DMS 273 treated with DMSO at 0.1 percent for 48 hours (cell line): Measurements from ENCODE around the gene PLS1.

ENCODE experiments used
- DNase-seq: peaks from one replicate; lab custom pipeline; 2025; lab: John Stamatoyannopoulos, UW

PLS1 gene

GRCh38 chr3:142642956-142643355 is 46.8 kb downstream of the PLS1 start:
- DNase-seq, result no peak

GRCh38 chr3:142644502-142644901 is 48.3 kb downstream of the PLS1 start:
- DNase-seq, result no peak

- DNase-seq, result no peak
These were observed 49.1 kb downstream of the PLS1 start for GRCh38 chr3:142645236-142645793.

DNA sequence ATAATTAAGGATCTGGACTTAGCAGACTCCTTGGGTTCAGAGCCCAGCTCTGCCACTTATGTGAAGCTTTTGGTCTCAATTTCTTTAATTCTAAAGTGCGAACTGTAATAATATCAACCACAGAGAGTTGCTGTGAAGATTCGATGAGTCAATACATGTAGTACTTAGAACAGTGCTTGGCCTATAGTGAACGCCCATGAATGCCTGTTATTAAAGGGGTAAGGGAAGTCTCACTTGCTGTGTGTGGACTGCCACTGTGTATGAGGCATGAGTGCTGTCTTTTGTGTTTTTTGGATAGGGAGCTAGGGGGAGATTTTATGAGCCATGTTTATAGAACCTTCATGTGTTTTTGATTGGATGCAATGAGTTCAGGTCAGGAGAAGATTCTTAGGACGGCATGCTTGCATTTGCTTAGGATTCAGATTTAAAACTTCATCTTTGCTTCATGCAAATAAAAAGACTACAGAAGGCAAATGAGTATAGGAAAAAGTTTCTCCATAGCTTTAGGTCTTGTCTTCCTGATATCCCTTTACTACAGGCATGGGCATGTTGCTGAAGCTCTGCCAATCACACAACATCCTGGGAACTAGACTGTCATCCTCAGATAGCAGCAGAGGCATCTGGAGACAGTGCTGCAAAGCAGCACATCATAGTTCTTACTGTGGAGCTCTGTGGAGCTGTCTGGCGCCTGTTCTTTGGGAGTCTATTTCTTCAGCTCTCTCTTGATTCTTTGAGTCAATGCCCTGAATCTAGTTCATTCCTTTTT is 50.0 kb downstream of the PLS1 start:
- no peak for DNase-seq

- DNase-seq, result no peak
These were observed 51.7 kb downstream of the PLS1 start for GRCh38 chr3:142647856-142648255.

GRCh38 chr3:142648950-142649349 is 52.8 kb downstream of the PLS1 start:
- DNase-seq, result no peak

DNA sequence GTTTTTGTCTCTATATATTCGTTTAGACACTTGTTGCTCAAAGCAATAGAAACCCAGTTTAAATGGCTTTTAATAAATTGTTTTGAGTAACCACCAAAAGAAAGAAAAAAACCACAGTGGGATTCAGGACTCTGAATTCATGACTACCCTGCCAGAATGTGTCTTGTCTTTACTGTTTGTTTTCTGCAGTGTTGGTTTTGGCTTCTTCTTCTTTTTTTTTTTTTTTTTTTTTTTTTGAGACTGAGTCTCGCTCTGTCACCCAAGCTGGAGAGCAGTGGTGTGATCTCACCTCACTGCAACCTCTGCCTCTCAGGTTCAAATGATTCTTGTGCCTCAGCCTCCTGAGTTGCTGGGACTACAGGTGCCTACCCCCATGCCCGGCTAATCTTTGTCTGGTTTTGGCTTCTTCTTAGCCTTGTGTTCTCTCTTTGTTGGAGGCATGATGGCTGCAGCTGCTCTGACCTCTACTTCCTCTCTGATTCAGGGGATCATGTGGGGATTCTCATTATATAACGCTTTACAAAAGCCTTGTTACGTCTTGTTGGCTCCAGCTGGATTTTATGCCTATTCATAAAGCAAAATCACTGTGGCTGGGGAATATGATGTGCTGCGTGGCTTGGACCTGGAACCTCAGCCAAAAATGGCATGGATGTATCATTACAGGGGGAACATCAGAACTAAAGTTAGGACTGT is 54.0 kb downstream of the PLS1 start:
- no peak for DNase-seq

GRCh38 chr3:142651711-142652110 is 55.5 kb downstream of the PLS1 start:
- DNase-seq, result no peak

DNA sequence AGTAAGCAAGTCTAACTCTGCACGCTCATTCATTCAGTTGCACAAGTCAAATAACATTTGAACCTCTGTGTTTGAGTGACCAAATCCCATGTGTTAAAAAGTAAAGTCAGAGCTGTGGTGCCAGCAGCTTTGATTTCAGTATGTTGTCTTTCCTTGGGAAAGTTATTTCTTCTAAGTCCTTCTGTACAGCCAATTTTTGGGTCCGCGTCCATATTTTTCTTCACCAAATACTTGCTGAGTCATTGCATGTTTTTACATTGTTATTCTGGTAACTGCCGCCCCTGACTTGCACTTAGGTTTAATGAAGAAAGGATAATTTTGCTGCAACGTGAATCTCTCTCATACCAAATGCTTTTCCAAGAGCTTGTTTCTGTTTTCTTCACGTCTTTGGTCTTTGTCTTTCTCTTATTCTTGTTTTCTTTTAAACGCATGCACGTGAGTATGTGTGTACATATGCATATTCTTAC is 56.7 kb downstream of the PLS1 start:
- DNase-seq, result no peak

DNA sequence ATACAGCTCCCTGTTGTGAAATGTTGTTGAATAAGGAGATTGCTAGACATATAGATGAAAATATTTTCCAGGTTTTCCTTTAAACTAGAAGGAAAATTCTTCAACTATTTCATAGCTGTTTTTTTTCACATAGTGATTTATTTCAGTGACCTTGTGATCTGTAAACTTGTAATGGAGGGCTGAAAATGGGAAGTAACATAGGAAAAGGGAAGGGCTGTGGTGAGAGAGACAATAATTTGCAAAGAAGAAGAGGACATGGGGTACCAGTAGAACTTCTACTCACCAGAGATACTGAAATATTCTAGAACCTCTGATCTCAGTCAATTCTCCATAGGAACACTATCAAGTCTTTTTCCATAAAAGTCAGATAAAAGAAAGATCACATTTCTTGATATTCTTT is 60.4 kb downstream of the PLS1 start:
- DNase-seq, result no peak

DNA sequence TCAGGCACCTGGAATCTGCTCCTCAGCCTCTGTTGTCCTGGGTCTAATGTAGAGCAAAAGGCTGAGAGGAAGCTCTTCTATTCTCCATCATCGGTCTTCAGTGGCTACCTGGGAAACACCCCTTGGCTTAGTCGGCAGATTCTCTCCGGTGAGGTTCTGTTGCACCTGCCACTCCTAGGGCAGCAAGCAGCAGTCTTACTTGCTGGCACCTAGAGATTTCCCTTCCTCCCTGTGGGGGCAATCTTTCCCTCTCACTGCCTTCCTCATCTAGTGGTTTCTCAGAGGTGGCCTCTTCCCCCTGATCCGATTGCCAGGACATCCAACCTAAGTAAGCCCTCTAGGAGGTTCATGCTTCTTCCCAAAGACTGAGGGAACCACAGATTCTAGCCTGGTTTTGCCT is 60.8 kb downstream of the PLS1 start:
- DNase-seq, result no peak

- DNase-seq, result no peak
These were observed 64.2 kb downstream of the PLS1 start for GRCh38 chr3:142660383-142660782.

- DNase-seq, result no peak
These were observed 64.7 kb downstream of the PLS1 start for GRCh38 chr3:142660893-142661292.

GRCh38 chr3:142663865-142664264 is 67.7 kb downstream of the PLS1 start:
- no peak for DNase-seq

DNA sequence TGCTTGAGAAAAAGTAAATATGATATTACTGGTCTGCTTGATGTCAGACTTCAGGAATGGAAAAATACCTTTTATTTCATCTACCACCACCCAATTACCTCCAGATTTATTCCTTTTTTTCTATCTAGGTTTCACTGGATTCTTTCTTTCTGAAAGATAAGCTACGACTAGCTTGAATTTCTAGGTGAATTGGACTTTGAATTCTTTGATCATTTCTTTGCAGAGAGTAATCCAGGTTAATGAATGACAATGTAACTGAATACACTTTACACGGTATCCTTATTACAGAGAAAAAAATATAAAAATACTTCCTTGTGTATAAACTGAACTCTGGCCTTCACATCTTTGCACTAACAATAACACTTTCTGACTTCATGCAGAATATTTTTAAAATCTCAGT is 68.1 kb downstream of the PLS1 start:
- no peak for DNase-seq

- DNase-seq, result no peak
These were observed 68.6 kb downstream of the PLS1 start for GRCh38 chr3:142664819-142665218.

DNA sequence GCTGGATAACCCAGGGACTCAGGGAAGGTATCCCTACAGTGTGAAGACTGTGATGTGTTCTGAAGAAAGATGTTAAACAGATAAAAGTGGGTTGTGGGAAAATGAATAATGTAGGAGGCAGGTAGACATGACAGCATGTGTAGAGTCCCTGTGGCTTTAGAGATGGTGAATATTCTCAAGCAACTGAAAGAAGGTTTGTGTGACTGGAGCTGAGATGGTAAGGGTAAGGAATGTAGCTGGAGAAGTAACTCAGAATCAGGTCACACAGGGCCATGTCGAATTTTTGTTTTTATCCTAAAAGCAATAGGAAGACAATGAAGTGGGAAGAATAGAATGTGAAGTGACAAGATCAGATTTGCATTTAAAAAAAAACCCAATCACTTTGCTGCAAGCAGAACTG is 73.9 kb downstream of the PLS1 start:
- DNase-seq, result no peak

DNA sequence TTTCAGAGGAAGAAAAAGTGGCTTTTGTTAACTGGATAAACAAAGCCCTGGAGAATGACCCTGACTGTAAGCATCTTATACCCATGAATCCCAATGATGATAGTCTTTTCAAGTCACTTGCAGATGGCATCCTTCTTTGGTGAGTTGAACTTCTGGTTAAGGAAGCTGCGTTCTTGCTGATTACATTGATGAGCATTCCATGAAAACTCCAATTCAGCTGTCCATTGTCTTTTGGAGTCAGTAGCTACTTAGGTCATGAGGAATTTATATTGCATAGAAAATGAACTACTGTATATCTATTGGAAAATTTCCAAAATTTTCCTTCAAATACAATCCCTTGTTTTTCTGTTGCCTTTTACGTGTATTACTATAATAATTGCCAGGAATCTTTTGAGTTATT is 80.0 kb downstream of the PLS1 start:
- DNase-seq, result no peak

GRCh38 chr3:142680710-142681109 is 84.5 kb downstream of the PLS1 start:
- no peak for DNase-seq

- no peak for DNase-seq
These were observed 94.4 kb downstream of the PLS1 start for GRCh38 chr3:142690613-142691012.

GRCh38 chr3:142691527-142691926 is 95.3 kb downstream of the PLS1 start:
- DNase-seq, result no peak

DNA sequence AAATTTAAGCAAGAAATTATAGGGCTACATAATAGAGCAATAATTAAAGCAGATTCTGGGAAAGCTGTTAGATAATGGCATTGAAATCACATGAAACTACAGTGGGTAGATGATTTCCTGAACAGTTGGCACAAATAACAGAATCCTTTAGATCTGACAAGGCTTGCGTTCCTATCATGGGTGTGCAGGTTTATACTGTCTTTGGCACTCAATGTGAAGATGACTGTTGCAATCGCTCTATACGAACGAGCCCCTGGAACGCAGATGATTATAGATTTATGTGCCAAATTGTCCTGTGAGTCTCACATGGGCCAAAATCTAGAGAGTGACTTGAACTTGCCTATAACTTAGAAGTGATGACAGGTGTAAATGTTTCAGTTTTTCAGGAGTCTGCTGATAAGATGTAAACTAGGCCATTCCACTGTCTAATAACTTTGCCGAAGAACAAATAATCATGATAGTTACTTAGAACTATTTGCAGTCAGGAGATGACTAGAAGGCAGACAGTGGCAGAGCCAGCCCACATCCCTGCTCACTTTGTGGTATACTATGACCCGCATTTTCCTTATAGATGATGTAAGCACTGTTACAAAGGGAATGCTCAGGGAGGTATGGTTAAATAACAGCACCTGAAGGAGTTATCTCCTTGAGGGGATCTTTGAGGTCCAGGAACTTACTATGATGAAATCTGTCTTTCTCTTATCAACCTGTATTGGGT is 97.1 kb downstream of the PLS1 start:
- DNase-seq, result no peak

- no peak for DNase-seq
These were observed 98.0 kb downstream of the PLS1 start for GRCh38 chr3:142694225-142694624.
